HCT116 (cell line): ENCODE data around the gene CUZD1. TPM values are rescaled to one million over a fixed set of nuclear protein-coding genes. Genes with fewer than 3 reads are reported as not detected.

Experiments
- ATAC-seq: fragments of 200-7000 bp; cut with Tn5 transposase; 2 replicates; pipeline ENCODE4 v1.9.1; 2020; ENCODE audit warnings: mild to moderate bottlenecking, moderate library complexity
- BruUV-seq: library from RNA; stranded (reverse); fragments of 400-500 nt; replicated peaks from 2 replicates; lab custom pipeline; 2021; lab: Mats Ljungman, UMichigan
- CTCF ChIA-PET: fragments of 300-600 bp; sonication (Branson Sonifier 250); formaldehyde crosslinking; loops from one replicate; lab custom pipeline; 2021; ENCODE audit warnings: antibody characterized with exemption; lab: Charles Lee
- POLR2A ChIA-PET: fragments of 300-600, 350-600 bp; sonication (Branson Sonifier 250); formaldehyde crosslinking; loops from one replicate; lab custom pipeline; 2021; ENCODE audit warnings: antibody characterized with exemption; lab: Charles Lee
- RAD21 ChIA-PET, 2 experiments: fragments of 300-600 bp; sonication (Branson Sonifier 250); formaldehyde crosslinking; loops; one replicate each; lab custom pipeline; 2023; ENCODE audit warnings: low total read pairs in 2 of 2; ENCODE audit not compliant: uncharacterized antibody in 2 of 2, unreplicated experiment in 2 of 2, low non-redundant PET in 1 of 2; lab: Charles Lee
- DNase-seq: peaks from one replicate; pipeline ENCODE4 v3.0.0-alpha.2; 2010; ENCODE audit warnings: low read depth, low spot score
- H2AFZ ChIP-seq: fragments of 200-600 bp; shearing (Covaris generic), sonication (generic); 2 replicates; pipeline ENCODE4 v1.6.1; 2017; ENCODE audit warnings: low read depth, mixed run types, mixed read lengths, antibody characterized with exemption, low read length; ENCODE audit not compliant: poor library complexity, severe bottlenecking
- H3K27ac ChIP-seq: 2 replicates; pipeline ENCODE4 v1.5.1; 2012; ENCODE audit warnings: low read depth, low read length
- H3K27me3 ChIP-seq: fragments of 200-600 bp; sonication (generic); 2 replicates; pipeline ENCODE4 v1.6.1; 2016; ENCODE audit warnings: mixed run types, low read length, mixed read lengths; ENCODE audit not compliant: insufficient read depth
- H3K36me3 ChIP-seq, 2 experiments: fragments of 200-500 bp in 1 of 2; fragments of 200-600 bp in 1 of 2; sonication (Bioruptor generic) in 1 of 2; sonication (generic) in 1 of 2; 2 replicates each; pipeline versions ENCODE4 v1.5.1 to v1.6.1; 2014 to 2016; ENCODE audit warnings: low read length in 2 of 2, inconsistent platforms in 1 of 2, mixed read lengths in 1 of 2, mixed run types in 1 of 2; ENCODE audit not compliant: insufficient read depth in 2 of 2, control insufficient read depth in 1 of 2
- H3K4me1 ChIP-seq, 2 experiments: fragments of 200-600 bp in 1 of 2; sonication (generic) in 1 of 2; 2 replicates each; pipeline versions ENCODE4 v1.5.1 to v1.6.1; 2012 to 2017; ENCODE audit warnings: low read length in 2 of 2, inconsistent platforms in 1 of 2, mild to moderate bottlenecking in 1 of 2, mixed read lengths in 1 of 2, mixed run types in 1 of 2, moderate library complexity in 1 of 2; ENCODE audit not compliant: insufficient read depth in 2 of 2, control insufficient read depth in 1 of 2
- H3K4me2 ChIP-seq: fragments of 200-600 bp; sonication (generic); 2 replicates; pipeline ENCODE4 v1.6.1; 2017; ENCODE audit warnings: mixed run types, low read length, mixed read lengths
- H3K4me3 ChIP-seq, 2 experiments: fragments of 200-600 bp in 1 of 2; sonication (generic) in 1 of 2; replicated peaks in 1 of 2; 2 replicates each; pipeline ENCODE4 v1.5.1; 2011 to 2016; ENCODE audit warnings: low read length in 2 of 2, control low read depth in 1 of 2, low read depth in 1 of 2, mild to moderate bottlenecking in 1 of 2, mixed read lengths in 1 of 2, mixed run types in 1 of 2
- H3K79me2 ChIP-seq: fragments of 200-600 bp; sonication (generic); 2 replicates; pipeline ENCODE4 v1.6.1; 2017; ENCODE audit warnings: mild to moderate bottlenecking, mixed run types, low read length, moderate library complexity, mixed read lengths; ENCODE audit not compliant: insufficient read depth
- H3K9ac ChIP-seq: fragments of 200-600 bp; sonication (generic); 2 replicates; pipeline ENCODE4 v1.6.1; 2016; ENCODE audit warnings: low read length, mixed read lengths
- H3K9me2 ChIP-seq: fragments of 200-600 bp; sonication (generic), shearing (Covaris generic); 2 replicates; pipeline ENCODE4 v1.6.1; 2017; ENCODE audit warnings: mixed run types, mild to moderate bottlenecking, moderate library complexity; ENCODE audit not compliant: insufficient read depth
- H3K9me3 ChIP-seq, 2 experiments: fragments of 200-500 bp in 1 of 2; fragments of 200-600 bp in 1 of 2; sonication (Bioruptor generic) in 1 of 2; sonication (generic) in 1 of 2; 2 replicates each; pipeline ENCODE4 v1.6.1; 2014 to 2017; ENCODE audit warnings: low read length in 2 of 2, mixed read lengths in 2 of 2, inconsistent platforms in 1 of 2, low read depth in 1 of 2, mild to moderate bottlenecking in 1 of 2, mixed run types in 1 of 2, moderate library complexity in 1 of 2; ENCODE audit not compliant: control insufficient read depth in 1 of 2, insufficient read depth in 1 of 2
- H4K20me1 ChIP-seq: fragments of 200-600 bp; sonication (generic), shearing (Covaris generic); 2 replicates; pipeline ENCODE4 v1.6.1; 2017; ENCODE audit warnings: mixed run types, mild to moderate bottlenecking, moderate library complexity; ENCODE audit not compliant: insufficient read depth
- CBX3 ChIP-seq: IDR thresholded peaks from 2 replicates; pipeline ENCODE4 v1.6.1; 2012; ENCODE audit warnings: low read depth
- CEBPB ChIP-seq: IDR thresholded peaks from 2 replicates; pipeline ENCODE4 v1.6.1; 2012; ENCODE audit warnings: low read depth
- EGR1 ChIP-seq: IDR thresholded peaks from 2 replicates; pipeline ENCODE4 v1.6.1; 2012; ENCODE audit warnings: low read depth
- ELF1 ChIP-seq: IDR thresholded peaks from 2 replicates; pipeline ENCODE4 v1.6.1; 2012; ENCODE audit warnings: low read depth, borderline replicate concordance
- EZH2 ChIP-seq: fragments of 200-600 bp; sonication (generic); IDR thresholded peaks from 2 replicates; pipeline ENCODE4 v1.6.1; 2017; ENCODE audit warnings: antibody characterized with exemption, mixed run types
- EZH2phosphoT487 ChIP-seq: fragments of 200-600 bp; IDR thresholded peaks from 2 replicates; pipeline ENCODE4 v1.6.1; 2018; ENCODE audit warnings: antibody characterized with exemption, borderline replicate concordance
- FOSL1 ChIP-seq: IDR thresholded peaks from 2 replicates; pipeline ENCODE4 v1.6.1; 2012; ENCODE audit warnings: low read depth
- JUND ChIP-seq: IDR thresholded peaks from 2 replicates; pipeline ENCODE4 v1.6.1; 2012
- POLR2AphosphoS5 ChIP-seq: IDR thresholded peaks from 2 replicates; pipeline ENCODE4 v1.6.1; 2011; ENCODE audit warnings: mild to moderate bottlenecking, low read depth, low read length, moderate library complexity
- SP1 ChIP-seq: IDR thresholded peaks from 2 replicates; pipeline ENCODE4 v1.6.1; 2012; ENCODE audit warnings: low read depth
- SRF ChIP-seq: IDR thresholded peaks from 2 replicates; pipeline ENCODE4 v1.6.1; 2012; ENCODE audit warnings: low read depth
- TCF7L2 ChIP-seq: IDR thresholded peaks from 2 replicates; pipeline ENCODE4 v1.7.0; 2011; ENCODE audit warnings: borderline replicate concordance, inconsistent platforms; ENCODE audit not compliant: insufficient read depth, insufficient read length; ENCODE audit errors: extremely low read depth
- YY1 ChIP-seq: IDR thresholded peaks from 2 replicates; pipeline ENCODE4 v1.6.1; 2011; ENCODE audit warnings: low read length, low read depth, moderate library complexity, mild to moderate bottlenecking; ENCODE audit not compliant: insufficient replicate concordance; ENCODE audit errors: extremely low read depth
- ZFX ChIP-seq: fragments of 450-650 bp; IDR thresholded peaks from 2 replicates; pipeline ENCODE4 v1.6.1; 2017
- intact Hi-C: fragments of 100-400 bp; cut with micrococcal nuclease; formaldehyde crosslinking; loops from 2 replicates; pipeline ENCODE4 v1.10.0; 2022
- total RNA-seq: library from RNA; stranded (reverse); gene quantifications from one replicate; pipeline ENCODE4 v1.2.1, GENCODE V29; 2021; ENCODE audit not compliant: unreplicated experiment
- TF ChIP-seq, protein P1 (sequence below): IDR thresholded peaks from 2 replicates; pipeline ENCODE4 v1.6.1; 2012
- TF ChIP-seq, protein P2 (sequence below), 3 experiments: fragments of 200-600 bp in 1 of 3; sonication (generic) in 1 of 3; IDR thresholded peaks in 2 of 3; conservative IDR thresholded peaks in 1 of 3; 2 replicates each; pipeline ENCODE4 v1.5.1; 2012 to 2017; ENCODE audit warnings: low read depth in 2 of 3, low read length in 2 of 3, antibody characterized with exemption in 1 of 3, borderline replicate concordance in 1 of 3, control low read depth in 1 of 3, mild to moderate bottlenecking in 1 of 3, mixed read lengths in 1 of 3, mixed run types in 1 of 3, moderate library complexity in 1 of 3; ENCODE audit not compliant: insufficient read depth in 1 of 3
- TF ChIP-seq, protein P3 (sequence below): IDR thresholded peaks from 2 replicates; pipeline ENCODE4 v1.6.1; 2012; ENCODE audit warnings: low read depth
- TF ChIP-seq, protein P4 (sequence below): IDR thresholded peaks from 2 replicates; pipeline ENCODE4 v1.6.1; 2011; ENCODE audit warnings: mild to moderate bottlenecking, low read length, moderate library complexity; ENCODE audit not compliant: insufficient replicate concordance; ENCODE audit errors: extremely low read depth

CUZD1 gene
- total RNA-seq, 1 experiment from 2014 or later, result 1.7 TPM

DNA sequence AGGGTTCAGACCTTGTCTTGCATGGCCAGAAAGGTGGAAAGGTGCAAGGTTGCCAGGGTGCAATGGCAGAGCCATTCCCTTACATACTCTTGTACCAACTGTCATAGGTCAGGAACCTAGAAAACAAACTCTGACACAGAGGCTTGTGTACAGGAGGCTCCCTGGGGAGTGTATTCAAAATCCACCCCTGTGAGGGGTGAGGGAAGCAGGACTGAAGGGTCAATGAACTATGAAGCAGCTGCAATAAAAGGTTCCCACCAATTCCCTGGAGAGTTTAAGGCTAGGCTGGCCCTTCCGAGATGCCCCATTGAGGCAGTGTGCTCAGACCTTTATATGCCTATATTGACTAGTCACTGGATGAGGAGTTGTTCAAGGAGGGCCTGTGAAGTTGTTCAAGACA lies 13.9 kb upstream of the CUZD1 start:
- Histone ChIP-seq H3K79me2 (peaks cover 67% of the 10 kb centered on the region), H3K9ac (no peak overlapping the region), H2AFZ (no peak overlapping the region), H3K27me3 (peaks cover 22% of the 10 kb centered on the region; the same call in 1 of the 2 replicates), H3K4me1 (peaks cover 0 to 27% of the 10 kb centered on the region in 2 experiments; a peak in 2 of 4 replicates), H3K4me3 (no peak overlapping the region), H3K9me3 (no peaks in the 10 kb centered on the region), H3K36me3 (no peaks in the 10 kb centered on the region), H3K4me2 (no peak overlapping the region), H4K20me1 (no peaks in the 10 kb centered on the region), H3K27ac (no peak overlapping the region), H3K9me2 (no peaks in the 10 kb centered on the region)
- RAD21 ChIA-PET, result no interaction called here
- intact Hi-C loops, result no loop called here
- ATAC-seq (no peak), DNase-seq (no peak)
- no TSS peak for BruUV-seq
- CTCF ChIA-PET, result no interaction called here
- TF ChIP-seq, protein P1, sequence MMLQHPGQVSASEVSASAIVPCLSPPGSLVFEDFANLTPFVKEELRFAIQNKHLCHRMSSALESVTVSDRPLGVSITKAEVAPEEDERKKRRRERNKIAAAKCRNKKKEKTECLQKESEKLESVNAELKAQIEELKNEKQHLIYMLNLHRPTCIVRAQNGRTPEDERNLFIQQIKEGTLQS, result no peak
- TF ChIP-seq CBX3 (no peak), JUND (no peak), YY1 (no peak), SP1 (no peak), ELF1 (no peak), SRF (no peak), ZFX (no peak; the same call in 1 of the 2 replicates), EZH2phosphoT487 (no peak), TCF7L2 (no peak), CEBPB (no peak), EZH2 (no peak), POLR2AphosphoS5 (no peak), EGR1 (no peak), FOSL1 (no peak)
- TF ChIP-seq, protein P2, sequence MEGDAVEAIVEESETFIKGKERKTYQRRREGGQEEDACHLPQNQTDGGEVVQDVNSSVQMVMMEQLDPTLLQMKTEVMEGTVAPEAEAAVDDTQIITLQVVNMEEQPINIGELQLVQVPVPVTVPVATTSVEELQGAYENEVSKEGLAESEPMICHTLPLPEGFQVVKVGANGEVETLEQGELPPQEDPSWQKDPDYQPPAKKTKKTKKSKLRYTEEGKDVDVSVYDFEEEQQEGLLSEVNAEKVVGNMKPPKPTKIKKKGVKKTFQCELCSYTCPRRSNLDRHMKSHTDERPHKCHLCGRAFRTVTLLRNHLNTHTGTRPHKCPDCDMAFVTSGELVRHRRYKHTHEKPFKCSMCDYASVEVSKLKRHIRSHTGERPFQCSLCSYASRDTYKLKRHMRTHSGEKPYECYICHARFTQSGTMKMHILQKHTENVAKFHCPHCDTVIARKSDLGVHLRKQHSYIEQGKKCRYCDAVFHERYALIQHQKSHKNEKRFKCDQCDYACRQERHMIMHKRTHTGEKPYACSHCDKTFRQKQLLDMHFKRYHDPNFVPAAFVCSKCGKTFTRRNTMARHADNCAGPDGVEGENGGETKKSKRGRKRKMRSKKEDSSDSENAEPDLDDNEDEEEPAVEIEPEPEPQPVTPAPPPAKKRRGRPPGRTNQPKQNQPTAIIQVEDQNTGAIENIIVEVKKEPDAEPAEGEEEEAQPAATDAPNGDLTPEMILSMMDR (IDR thresholded peaks at IDR 0.05 in 2 of 3, conservative IDR thresholded peaks at IDR 0.05 in 1 of 3; ENCODE audit: borderline replicate concordance in 1 of 3, insufficient read depth in 1 of 3, low read depth in 2 of 3, low read length in 2 of 3), result no peak
- TF ChIP-seq, protein P3, sequence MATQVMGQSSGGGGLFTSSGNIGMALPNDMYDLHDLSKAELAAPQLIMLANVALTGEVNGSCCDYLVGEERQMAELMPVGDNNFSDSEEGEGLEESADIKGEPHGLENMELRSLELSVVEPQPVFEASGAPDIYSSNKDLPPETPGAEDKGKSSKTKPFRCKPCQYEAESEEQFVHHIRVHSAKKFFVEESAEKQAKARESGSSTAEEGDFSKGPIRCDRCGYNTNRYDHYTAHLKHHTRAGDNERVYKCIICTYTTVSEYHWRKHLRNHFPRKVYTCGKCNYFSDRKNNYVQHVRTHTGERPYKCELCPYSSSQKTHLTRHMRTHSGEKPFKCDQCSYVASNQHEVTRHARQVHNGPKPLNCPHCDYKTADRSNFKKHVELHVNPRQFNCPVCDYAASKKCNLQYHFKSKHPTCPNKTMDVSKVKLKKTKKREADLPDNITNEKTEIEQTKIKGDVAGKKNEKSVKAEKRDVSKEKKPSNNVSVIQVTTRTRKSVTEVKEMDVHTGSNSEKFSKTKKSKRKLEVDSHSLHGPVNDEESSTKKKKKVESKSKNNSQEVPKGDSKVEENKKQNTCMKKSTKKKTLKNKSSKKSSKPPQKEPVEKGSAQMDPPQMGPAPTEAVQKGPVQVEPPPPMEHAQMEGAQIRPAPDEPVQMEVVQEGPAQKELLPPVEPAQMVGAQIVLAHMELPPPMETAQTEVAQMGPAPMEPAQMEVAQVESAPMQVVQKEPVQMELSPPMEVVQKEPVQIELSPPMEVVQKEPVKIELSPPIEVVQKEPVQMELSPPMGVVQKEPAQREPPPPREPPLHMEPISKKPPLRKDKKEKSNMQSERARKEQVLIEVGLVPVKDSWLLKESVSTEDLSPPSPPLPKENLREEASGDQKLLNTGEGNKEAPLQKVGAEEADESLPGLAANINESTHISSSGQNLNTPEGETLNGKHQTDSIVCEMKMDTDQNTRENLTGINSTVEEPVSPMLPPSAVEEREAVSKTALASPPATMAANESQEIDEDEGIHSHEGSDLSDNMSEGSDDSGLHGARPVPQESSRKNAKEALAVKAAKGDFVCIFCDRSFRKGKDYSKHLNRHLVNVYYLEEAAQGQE, result no peak
- TF ChIP-seq, protein P4, sequence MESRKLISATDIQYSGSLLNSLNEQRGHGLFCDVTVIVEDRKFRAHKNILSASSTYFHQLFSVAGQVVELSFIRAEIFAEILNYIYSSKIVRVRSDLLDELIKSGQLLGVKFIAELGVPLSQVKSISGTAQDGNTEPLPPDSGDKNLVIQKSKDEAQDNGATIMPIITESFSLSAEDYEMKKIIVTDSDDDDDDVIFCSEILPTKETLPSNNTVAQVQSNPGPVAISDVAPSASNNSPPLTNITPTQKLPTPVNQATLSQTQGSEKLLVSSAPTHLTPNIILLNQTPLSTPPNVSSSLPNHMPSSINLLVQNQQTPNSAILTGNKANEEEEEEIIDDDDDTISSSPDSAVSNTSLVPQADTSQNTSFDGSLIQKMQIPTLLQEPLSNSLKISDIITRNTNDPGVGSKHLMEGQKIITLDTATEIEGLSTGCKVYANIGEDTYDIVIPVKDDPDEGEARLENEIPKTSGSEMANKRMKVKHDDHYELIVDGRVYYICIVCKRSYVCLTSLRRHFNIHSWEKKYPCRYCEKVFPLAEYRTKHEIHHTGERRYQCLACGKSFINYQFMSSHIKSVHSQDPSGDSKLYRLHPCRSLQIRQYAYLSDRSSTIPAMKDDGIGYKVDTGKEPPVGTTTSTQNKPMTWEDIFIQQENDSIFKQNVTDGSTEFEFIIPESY, result no peak
- POLR2A ChIA-PET, result no interaction called here
